Activated gamma-delta T cell (primary cell): ENCODE results near the gene RAD51AP2.
"Not testable (repeated sequence)": the region's sequence is repeated elsewhere in the genome, so short reads cannot be mapped to it uniquely, and the experiment has no call there.

Source experiments
- DNase-seq: peaks from one replicate; lab custom pipeline; 2025; lab: John Stamatoyannopoulos, UW
- total RNA-seq, 2 donors: gene quantifications; one replicate each; lab custom pipeline; 2026; lab: John Stamatoyannopoulos, UW

RAD51AP2 gene
- 0 reads per million in 2 donors for total RNA-seq

DNA sequence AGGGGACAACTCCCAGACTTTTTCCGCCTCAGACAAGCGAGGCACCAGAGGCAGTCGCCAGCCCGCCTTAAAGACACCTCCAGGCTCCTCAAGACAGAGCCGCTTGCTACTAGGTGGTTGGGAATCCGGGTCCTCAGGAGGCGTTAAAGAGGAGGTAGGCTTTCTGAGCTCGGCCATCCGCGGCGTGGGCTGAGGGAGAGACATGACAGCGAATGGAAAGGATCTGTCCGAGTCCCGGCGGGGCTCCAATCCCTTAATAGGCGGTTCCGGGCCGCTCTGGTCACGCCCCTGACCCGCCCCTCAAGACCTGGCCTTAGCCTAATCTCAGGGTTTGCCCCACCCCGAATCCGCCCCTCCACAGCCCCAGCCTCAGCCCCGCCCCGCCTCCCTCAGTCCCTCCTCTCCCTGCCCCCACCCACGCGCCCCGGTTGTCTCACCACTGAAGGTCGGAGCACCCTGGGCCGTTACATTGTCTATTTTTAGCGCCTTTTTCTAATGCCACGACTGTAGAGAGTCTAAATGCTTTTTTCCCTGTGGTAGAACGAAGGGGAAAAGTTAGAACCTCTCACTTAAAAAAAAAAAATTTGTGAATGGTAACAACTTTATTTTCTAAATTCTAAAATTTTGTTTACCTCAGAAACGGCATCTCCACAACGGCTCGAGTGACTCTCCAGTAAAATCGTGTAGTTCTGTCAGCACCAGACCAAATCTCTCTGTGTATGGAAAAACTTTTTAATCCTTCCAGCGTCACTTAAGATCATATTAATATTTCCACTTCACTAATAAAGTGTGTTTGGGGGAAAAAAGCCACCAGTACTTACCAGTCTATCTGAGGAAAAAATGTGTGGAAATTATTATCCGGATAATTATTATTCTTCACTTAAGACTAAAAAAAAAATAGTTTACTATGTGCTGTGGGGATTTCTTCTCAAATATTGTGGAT lies at the start of gene RAD51AP2:
RAD51AP2 (minus strand) TSS at position 229 of the 943 bp plus-strand sequence; CDS start at position 204, 25 bp downstream.
- DNase-seq = no peak

GRCh38 chr2:17565726-17566125 lies 47.5 kb upstream of the RAD51AP2 start:
- not testable (repeated sequence) for DNase-seq

- DNase-seq = no peak
Observed at GRCh38 chr2:17558878-17559277, 40.6 kb upstream of the RAD51AP2 start.

GRCh38 chr2:17558053-17558452 lies 39.8 kb upstream of the RAD51AP2 start:
- DNase-seq = no peak

DNA sequence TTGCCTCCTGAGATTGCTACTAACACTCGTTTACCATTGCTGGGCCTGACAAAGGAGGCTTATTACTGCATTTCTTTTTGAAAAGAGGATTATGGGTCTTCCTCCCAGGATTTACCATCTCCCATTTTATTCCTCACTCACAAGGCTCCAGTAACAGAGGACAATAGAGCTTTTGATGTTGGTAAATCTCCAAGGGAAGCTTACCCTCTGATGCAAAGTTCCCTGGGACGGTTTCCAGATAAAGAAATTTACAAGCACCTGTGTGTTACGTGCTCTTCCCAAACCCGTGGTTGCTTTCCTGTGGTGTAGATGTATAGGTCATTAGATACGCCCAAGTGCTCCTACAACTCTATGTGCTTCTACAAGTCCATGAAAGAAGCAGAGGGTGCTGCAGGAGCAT lies 39.4 kb upstream of the RAD51AP2 start:
- DNase-seq = no peak

- DNase-seq = no peak
Observed at GRCh38 chr2:17555150-17555549, 36.9 kb upstream of the RAD51AP2 start.

GRCh38 chr2:17550907-17551306 lies 32.7 kb upstream of the RAD51AP2 start:
- no peak for DNase-seq

DNA sequence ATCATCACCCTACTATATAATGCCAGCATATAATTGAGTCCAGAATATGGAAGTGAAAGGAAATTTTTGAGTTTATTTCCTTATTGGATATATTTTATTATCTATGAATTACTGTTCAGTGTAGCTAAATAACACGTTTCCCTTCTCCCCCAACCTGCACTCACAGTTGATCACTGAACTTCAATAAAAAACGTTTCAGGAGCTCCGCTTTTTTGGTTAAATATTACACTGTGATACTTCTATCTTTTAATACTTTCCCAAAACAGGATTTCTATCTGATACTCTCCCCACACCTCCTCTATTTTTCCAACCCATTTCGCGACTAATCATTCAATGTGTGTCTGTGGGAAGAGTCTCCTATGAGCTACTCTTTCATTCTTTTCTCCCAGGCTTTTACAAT lies 29.5 kb upstream of the RAD51AP2 start:
- DNase-seq = no peak

DNA sequence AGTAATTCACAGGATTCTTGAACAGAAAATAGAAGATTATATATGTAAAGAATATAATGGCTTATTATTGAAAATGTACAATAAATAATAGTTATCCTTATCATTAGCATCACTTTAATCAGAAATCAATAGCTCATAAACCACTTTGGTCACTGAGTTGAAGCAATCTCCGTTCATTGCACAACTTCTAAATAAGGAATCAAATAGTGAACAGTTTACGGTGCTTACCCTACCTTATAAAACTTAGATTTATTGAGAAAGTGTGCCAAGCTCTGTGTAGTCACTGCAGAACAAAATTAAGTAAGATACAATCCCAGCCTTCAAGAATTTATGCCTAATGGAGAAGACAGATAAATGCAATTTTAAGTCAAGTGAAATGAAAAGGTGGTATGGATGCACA lies 29.0 kb upstream of the RAD51AP2 start:
- DNase-seq = no peak

- no peak for DNase-seq
Observed at GRCh38 chr2:17545680-17546613, 27.7 kb upstream of the RAD51AP2 start.

DNA sequence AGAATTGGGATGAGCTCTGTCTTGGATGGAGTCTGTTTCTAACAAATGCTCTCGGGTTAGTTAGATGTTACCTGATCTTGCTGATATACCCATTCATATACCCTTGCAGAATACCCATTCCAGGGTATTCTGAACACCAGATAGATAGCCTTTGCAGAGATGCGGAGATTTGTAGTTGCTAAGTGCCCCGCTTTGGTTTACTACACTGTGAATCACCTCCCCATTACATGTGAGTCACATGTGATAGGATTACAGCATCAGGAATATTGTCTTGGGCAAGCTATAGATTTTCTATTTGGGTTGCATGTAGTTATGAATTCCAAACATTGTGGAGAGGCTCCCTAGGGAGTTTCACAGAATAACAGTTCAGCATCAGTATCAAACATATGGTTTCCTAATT lies 26.0 kb upstream of the RAD51AP2 start:
- no peak for DNase-seq

- no peak for DNase-seq
Observed at GRCh38 chr2:17543848-17544247, 25.6 kb upstream of the RAD51AP2 start.

DNA sequence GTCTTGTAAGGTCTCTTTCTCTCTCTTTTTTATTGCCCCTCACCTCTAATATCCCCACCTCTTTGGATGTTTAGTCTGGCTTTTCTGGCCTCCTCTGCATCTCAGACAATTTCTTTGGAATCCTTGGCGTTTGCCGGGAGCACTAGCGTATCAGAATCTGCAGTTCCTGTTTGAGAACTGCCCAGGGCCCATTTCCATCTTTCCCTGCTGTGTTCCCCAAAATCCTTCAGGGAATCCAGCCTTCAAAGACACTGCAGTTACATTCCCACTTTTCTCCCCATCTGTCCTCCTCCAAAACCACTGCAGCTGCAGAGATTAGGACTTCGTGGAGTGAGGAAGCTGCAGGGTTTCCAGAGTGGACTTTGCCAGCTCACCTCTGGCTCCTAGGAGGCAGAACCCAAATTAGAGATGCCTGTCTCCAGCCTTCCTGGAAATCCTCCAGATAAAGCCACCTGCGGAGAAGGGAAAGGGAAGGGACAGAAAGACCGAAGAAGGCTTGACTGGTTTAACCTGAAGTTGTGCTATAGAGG lies 25.0 kb upstream of the RAD51AP2 start:
- no peak for DNase-seq

GRCh38 chr2:17542471-17542870 lies 24.2 kb upstream of the RAD51AP2 start:
- no peak for DNase-seq

GRCh38 chr2:17541531-17541950 lies 23.3 kb upstream of the RAD51AP2 start:
- no peak for DNase-seq

GRCh38 chr2:17540813-17541530 lies 22.7 kb upstream of the RAD51AP2 start:
- DNase-seq = no peak

GRCh38 chr2:17540093-17540812 lies 22.0 kb upstream of the RAD51AP2 start, which contains the start of gene VSNL1:
VSNL1 (plus strand) TSS chr2:17540696; CDS start chr2:17592075, 51,379 bp downstream.
- DNase-seq = no peak

DNA sequence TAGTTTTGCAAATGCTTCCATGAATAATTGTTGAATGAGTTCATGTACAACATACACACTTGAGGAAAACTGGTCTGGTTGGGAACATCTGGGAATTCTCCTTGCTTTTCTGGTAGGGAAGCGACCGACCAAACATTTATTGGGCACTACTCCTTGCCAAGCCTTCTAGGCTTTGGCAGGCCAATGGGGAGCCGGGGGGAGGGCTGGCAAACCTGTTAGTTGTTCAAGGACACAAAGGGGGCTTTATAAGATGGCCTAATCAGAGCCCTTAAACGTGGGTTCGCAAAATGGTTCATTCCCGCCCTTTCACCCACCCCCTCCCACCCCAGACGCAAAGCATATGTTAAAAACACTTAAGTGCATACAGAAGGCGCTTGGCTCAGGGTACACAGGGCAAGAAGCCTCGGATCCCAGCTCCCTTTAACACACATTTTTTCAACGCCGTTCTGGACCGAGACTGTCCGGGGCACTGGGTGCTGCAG lies 21.4 kb upstream of the RAD51AP2 start:
- DNase-seq = no peak

GRCh38 chr2:17538844-17539554 lies 20.8 kb upstream of the RAD51AP2 start:
- no peak for DNase-seq
